GM19238 (cell line): ENCODE measurements around the gene DOCK11.

Experiments
- DNase-seq: peaks from one replicate; pipeline ENCODE4 v3.0.0; 2011; ENCODE audit warnings: low spot score; ENCODE audit not compliant: insufficient read length

The DOCK11 gene

DNA sequence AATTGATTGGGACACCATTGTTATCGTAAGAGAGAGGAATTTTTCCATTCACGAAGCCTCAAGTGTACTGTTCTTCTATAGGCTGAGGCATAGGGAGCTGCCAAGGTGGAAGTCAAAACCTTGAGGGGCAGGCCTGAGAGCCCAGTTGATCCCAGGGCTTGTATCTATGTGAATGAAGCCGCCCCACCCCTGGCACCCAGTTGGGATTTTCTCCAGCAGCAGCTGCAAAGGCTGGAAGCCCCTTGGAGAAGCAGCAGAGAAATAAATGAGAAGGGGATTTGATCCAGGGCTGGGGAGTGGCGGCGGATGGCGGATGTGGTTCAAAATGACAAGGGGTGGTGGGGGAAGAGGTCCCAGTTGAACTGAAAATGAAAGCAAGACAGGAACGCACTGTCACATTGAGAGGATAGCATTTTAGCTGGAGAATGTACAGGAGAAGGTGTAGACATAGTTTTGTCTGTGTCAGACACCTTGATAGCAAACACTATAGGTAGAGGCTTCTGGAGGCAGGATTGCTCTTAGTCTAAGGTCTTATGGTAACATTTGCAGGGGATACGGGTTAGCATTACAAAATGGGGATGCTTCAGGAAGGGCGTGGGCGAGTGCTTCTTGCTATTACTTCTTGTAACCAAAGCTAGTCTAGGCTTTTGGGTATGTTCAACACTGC is 32.6 kb downstream of the DOCK11 start:
- peak; percentile 16 for DNase-seq

DNA sequence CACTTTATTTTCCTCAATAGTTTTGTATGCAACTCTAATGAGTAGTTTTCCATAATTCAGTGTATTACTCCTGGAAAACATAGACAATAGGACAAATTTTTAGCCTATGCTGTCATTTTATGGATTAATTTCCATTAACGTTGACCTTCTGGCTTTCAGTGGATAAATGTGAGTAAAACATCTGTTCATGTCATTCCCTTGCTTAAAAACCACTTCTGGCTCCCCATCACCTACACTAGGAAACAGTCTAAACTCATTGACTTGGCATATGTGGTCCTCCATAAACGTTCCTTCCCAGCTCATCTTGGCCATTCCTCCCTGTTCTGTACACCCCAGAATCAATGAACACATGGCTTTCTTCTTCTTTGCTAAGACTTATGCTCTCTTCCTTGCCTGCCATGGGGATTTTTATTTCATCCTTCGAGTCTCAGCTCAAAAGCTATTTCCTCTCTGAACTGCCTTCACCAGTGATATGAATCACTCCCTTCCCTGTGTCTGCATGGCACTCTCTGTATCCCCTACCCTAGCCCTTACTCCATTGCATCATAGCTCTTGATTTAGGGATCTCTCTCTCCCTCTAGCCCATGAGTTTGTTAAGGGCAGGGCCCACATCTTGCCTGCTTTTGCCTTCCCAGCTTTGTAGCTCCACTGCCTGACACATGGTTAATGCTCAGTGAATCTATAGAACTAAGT is 34.8 kb downstream of the DOCK11 start:
- DNase-seq, result no peak

GRCh38 chrX:118534716-118535493 is 39.3 kb downstream of the DOCK11 start:
- DNase-seq, result no peak

DNA sequence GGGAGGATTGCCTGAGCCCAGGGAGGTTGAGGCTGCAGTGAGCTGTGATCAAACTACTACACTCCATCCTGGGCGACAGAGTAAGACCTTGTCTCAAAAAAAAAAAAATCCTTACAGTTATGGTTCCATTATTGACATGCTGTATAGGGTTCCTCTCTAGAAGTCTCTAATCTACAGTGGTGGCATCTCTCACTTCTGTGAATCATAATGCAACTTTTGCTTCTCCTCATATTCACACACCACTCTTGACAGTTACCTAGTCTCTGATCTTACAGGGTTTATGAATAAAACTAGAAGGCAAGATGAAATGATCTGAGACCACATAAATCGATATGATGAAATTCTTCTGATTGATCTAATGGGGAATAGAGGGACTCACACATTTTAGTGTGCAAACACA is 40.6 kb downstream of the DOCK11 start:
- DNase-seq, result no peak

GRCh38 chrX:118536687-118537461 is 41.3 kb downstream of the DOCK11 start:
- peak; percentile 10 for DNase-seq

DNA sequence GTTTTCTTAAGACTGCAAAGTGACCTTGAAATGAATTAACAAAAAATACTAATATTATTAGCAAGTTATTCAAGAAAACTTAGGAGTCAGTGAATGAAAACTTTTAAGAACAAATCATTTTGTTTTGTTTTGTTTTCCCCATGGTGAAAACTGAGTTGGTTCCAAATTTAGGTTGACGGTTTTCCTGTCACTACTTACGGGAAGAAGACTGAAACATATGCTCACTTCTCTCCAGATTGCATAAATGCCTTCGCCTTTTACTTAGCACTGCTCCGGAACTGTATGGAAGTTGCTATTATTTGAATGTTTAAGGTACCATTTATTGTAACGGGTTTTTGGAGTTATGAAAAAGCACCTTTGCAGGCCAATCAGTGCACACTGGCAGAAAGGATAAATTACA is 42.8 kb downstream of the DOCK11 start:
- DNase-seq, result no peak

DNA sequence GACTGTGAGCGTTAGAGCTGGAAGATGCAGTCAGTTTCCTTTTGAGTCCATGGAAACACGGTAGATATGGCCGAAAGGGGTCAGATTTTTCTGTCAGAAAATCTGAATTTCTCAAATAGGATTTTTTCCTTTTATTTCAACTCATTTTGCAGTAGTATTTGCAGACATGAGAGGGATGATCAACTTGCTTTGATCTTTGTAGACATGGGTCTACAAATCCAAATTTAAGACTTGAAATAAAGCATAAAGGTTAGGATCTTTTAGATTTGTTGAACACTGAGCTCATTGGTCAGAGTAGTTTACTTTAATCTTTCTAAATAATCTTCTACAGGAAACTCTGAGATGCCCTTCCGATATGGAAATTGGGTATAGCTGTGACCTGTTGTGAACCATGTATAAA is 44.7 kb downstream of the DOCK11 start:
- no peak for DNase-seq

GRCh38 chrX:118541482-118541881 is 45.9 kb downstream of the DOCK11 start:
- DNase-seq, result no peak

DNA sequence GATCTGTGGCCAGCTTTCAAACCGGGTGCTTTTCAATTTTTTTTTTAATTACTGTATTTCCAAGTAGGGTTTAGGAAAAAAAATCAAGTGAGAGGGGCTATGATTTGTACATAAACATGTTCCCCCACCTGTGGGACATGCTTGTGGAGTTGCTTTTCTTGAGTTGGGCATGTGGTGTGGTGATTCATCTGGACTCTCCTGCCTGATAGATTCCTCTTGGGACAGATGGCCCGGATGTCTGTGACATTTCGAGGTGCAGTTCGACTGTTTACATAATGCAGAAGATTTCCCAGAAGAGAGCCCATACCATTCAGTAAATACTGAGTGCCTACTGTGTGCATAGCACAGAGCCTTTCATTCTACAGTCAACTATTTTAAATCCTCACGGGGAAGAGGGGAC is 49.9 kb downstream of the DOCK11 start:
- DNase-seq, result no peak

- DNase-seq, result no peak
These were observed 53.2 kb downstream of the DOCK11 start for GRCh38 chrX:118548841-118549240.

GRCh38 chrX:118550792-118551191 is 55.2 kb downstream of the DOCK11 start:
- no peak for DNase-seq

DNA sequence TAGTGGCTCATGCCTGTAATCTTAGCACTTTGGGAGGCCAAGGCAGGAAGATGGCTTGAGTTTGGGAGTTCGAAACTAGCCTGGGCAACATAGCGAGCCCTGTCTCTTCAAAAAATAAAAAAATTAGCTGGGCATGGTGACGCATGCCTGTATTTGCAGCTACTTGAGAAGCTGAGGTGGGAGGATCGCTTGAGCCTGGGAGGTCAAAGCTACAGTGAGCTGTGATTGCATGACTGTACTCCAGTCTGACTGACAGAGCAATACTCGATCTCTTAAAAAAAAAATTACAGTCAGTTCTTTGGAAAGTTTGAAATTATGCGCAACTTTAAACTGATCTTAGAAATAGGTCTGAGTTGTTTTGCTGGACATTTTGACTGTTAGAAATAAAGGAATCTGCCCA is 55.8 kb downstream of the DOCK11 start:
- DNase-seq, result no peak

DNA sequence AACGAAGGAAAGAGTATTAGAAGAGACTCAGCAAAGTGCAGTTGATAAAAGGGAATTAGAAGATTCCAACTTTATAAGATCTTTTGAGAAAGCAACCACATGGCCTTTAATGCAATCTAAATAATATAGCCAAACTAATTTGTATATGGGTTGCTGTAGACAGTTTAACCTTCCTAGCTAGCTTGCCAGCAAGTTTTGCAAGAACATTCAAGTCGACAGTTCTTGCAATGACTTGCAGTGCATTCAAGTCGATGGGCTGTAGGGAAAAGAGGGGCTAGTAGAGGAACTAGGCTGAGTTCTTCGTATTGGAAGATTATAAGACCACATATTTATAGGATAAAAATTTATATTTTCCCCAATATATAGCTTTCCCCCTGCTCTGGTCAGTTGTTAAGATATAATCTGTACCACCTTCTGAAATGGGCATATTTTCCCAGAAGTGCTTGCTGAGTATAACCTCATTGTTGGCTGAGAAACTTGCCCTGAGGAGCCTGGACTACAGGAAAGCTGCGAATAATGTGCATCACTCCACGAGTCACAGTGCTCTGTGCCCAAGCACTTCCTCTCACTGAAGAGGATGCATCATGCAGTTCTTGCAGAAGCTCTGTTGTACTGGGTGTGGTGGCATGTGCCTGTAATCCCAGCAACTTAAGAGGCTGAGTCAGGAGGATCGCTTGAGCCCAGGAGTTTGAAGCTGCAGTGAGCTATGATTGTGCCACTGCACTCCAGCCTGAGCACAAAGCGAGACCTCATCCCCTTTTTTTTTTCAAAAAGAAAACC is 56.7 kb downstream of the DOCK11 start:
- DNase-seq, result no peak

DNA sequence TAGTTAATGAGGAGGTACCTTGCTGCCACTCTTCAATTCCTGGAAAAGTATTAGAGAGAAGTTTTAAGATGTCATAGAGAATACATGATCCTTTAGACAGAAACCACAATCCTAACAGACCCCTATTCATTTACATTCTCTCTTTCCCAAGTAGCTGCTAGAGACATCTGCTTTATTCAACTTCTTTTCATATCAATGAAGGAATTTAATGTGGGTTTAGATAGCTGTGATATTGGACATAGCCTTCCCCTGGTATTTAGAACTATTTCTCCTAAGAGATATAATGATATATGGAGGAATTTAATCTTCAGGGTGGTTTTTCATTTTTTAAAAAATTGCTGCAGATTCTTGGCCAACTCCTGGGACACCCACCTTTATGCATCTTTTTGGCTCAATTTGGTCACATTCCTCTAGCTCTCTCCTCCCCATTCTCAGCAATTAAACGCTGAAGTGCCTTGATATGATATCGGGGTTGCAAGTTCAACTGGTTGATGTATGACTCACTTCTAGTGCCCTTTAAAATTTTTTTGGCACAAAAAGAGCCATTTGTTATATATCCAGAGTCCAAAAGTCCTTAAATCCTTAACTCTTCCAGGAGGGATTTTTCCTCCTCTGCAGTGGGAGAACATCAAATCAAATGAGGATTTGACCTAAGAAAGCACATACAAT is 57.6 kb downstream of the DOCK11 start:
- no peak for DNase-seq

GRCh38 chrX:118554511-118554910 is 58.9 kb downstream of the DOCK11 start:
- no peak for DNase-seq

- DNase-seq, result no peak
These were observed 63.3 kb downstream of the DOCK11 start for GRCh38 chrX:118558926-118559325.

GRCh38 chrX:118560489-118560888 is 64.9 kb downstream of the DOCK11 start:
- DNase-seq, result no peak

- no peak for DNase-seq
These were observed 67.1 kb downstream of the DOCK11 start for GRCh38 chrX:118562582-118563164.

- DNase-seq, result no peak
These were observed 68.9 kb downstream of the DOCK11 start for GRCh38 chrX:118564498-118564897.

DNA sequence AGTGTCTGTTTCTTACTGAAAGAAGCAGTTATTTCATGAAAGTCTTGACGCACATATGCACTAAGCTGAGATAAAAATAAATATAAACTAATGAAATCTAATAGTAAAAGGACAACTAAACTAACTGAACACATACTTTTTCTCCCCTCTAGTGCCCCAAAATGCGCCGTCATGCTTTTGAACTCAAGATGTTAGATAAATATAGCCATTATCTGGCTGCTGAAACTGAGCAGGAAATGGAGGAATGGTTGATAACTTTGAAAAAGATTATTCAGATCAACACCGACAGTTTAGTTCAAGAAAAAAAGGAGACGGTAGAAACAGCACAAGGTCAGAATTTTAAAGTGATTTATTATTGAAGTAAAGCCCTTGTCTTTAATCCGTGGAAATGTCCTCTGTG is 70.2 kb downstream of the DOCK11 start:
- no peak for DNase-seq
